ENCODE results near the gene PTPN11. TPM values are rescaled to one million over a fixed set of nuclear protein-coding genes. Genes with fewer than 3 reads are reported as not detected.

Gene PTPN11
- polyA plus RNA-seq, 1 donor (not counting 4 experiments of a cell fraction or from before 2014, with no cell fraction given): 95.3 TPM

DNA sequence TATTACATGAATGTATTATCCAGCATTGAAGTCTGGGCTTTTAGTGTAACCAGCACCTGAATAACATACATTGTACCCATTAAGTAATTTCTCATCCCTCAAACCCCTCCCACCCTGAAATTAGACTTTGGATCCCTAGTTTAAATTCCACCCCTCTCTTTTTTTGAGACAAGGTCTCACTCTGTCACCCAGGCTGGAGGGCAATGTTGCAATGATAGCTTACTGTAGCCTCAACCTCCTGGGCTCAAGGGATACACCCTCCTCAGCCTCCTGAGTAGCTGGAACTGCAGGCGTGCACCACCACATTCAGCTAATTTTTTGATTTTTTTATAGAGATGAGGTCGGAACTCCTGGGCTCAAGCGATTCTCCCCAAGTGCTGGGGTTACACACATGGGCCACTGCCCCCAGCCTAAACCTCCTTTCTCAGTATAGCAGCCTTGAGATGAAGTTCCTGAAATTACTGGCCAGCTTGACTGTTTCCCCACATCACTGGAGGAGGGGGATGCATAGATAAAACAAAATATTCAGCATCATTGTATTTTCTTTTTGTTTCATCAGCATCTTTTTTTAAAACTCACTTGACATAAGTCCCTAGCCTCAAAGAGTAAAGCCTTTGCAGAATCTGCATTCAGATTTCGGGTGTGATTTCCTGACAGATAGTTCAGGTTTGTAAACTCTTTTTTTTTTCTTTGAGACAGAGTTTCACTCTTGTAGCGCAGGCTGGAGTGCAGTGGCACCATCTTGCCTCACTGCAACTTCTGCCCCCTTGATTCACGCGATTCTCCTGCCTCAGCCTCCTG, 7.0 kb downstream of the PTPN11 start:
- peaks cover 5% of the 10 kb centered on the region for H4K20me1 ChIP-seq (ENCODE audit: control insufficient read depth, extremely low read depth, insufficient read depth, low read length)
- TF ChIP-seq EZH2 (IDR thresholded peaks at IDR 0.05; ENCODE audit: low read length): no peak
- no peak for TF ChIP-seq CTCF (optimal IDR thresholded peaks at IDR 0.05 in 1 of 3, IDR thresholded peaks at IDR 0.05 in 1 of 3, conservative IDR thresholded peaks at IDR 0.05 in 1 of 3; ENCODE audit: extremely low read depth in 1 of 3, insufficient read depth in 2 of 3, low read length in 3 of 3)
- no peaks in the 10 kb centered on the region for H3K9me1 ChIP-seq (ENCODE audit: control insufficient read depth, extremely low read depth, insufficient read depth, low read length)
- no peak overlapping the region for H3K4me2 ChIP-seq (ENCODE audit: control insufficient read depth, extremely low read depth, insufficient read depth, low read depth, low read length)
- H3K27ac ChIP-seq (ENCODE audit: control insufficient read depth, insufficient read depth, low read length): no peak overlapping the region
- peaks cover under 1 to 5% of the 10 kb centered on the region in 2 experiments for H3K36me3 ChIP-seq (ENCODE audit: control insufficient read depth in 2 of 2, extremely low read depth in 1 of 2, insufficient read depth in 2 of 2, low read length in 2 of 2)
- peaks cover 94% of the 10 kb centered on the region for H3K79me2 ChIP-seq (ENCODE audit: control insufficient read depth, insufficient read depth, low read length)
- no peak for FAIRE-seq
- H3K9me3 ChIP-seq (ENCODE audit: control insufficient read depth, low read depth, low read length): no peaks in the 10 kb centered on the region
- no peak for DNase-seq (ENCODE audit: low read depth, low spot score)
- dilution Hi-C loops (cut with MboI; ENCODE audit: extremely low pct_ligation_motif_present, low sequenced_read_pairs): no loop called here
- H3K9ac ChIP-seq (ENCODE audit: control insufficient read depth, extremely low read depth, insufficient read depth, low read length): no peak overlapping the region
- H2AFZ ChIP-seq (ENCODE audit: control insufficient read depth, low read length): no peak overlapping the region
- no peak overlapping the region for H3K4me3 ChIP-seq (ENCODE audit: control insufficient read depth in 2 of 3, extremely low read depth in 1 of 3, insufficient read depth in 2 of 3, low read depth in 1 of 3, low read length in 3 of 3)
- no peaks in the 10 kb centered on the region for H3K27me3 ChIP-seq (ENCODE audit: control insufficient read depth, extremely low read depth, insufficient read depth, low read length)
- H3K4me1 ChIP-seq (ENCODE audit: control insufficient read depth, extremely low read depth, insufficient read depth, low read length): peaks cover 2% of the 10 kb centered on the region

- no peaks in the 10 kb centered on the region for H3K27me3 ChIP-seq (ENCODE audit: control insufficient read depth, extremely low read depth, insufficient read depth, low read length)
- H3K9me1 ChIP-seq (ENCODE audit: control insufficient read depth, extremely low read depth, insufficient read depth, low read length): no peaks in the 10 kb centered on the region
- H3K27ac ChIP-seq (ENCODE audit: control insufficient read depth, insufficient read depth, low read length): no peak overlapping the region
- H3K36me3 ChIP-seq (ENCODE audit: control insufficient read depth in 2 of 2, extremely low read depth in 1 of 2, insufficient read depth in 2 of 2, low read length in 2 of 2): peaks cover 4 to 8% of the 10 kb centered on the region in 2 experiments
- H3K4me2 ChIP-seq (ENCODE audit: control insufficient read depth, extremely low read depth, insufficient read depth, low read depth, low read length): no peak overlapping the region
- no peak overlapping the region for H3K4me3 ChIP-seq (ENCODE audit: control insufficient read depth in 2 of 3, extremely low read depth in 1 of 3, insufficient read depth in 2 of 3, low read depth in 1 of 3, low read length in 3 of 3)
- no peak overlapping the region for H3K9ac ChIP-seq (ENCODE audit: control insufficient read depth, extremely low read depth, insufficient read depth, low read length)
- H3K79me2 ChIP-seq (ENCODE audit: control insufficient read depth, insufficient read depth, low read length): peaks cover 94% of the 10 kb centered on the region
- H4K20me1 ChIP-seq (ENCODE audit: control insufficient read depth, extremely low read depth, insufficient read depth, low read length): peaks cover 7% of the 10 kb centered on the region
- TF ChIP-seq CTCF (optimal IDR thresholded peaks at IDR 0.05 in 1 of 3, IDR thresholded peaks at IDR 0.05 in 1 of 3, conservative IDR thresholded peaks at IDR 0.05 in 1 of 3; ENCODE audit: extremely low read depth in 1 of 3, insufficient read depth in 2 of 3, low read length in 3 of 3): no peak
- no peak for TF ChIP-seq EZH2 (IDR thresholded peaks at IDR 0.05; ENCODE audit: low read length)
- dilution Hi-C loops (cut with MboI; ENCODE audit: extremely low pct_ligation_motif_present, low sequenced_read_pairs): no loop called here
- no peak for FAIRE-seq
- no peaks in the 10 kb centered on the region for H3K4me1 ChIP-seq (ENCODE audit: control insufficient read depth, extremely low read depth, insufficient read depth, low read length)
- H2AFZ ChIP-seq (ENCODE audit: control insufficient read depth, low read length): no peak overlapping the region
- no peaks in the 10 kb centered on the region for H3K9me3 ChIP-seq (ENCODE audit: control insufficient read depth, low read depth, low read length)
- DNase-seq (ENCODE audit: low read depth, low spot score): no peak
These were observed 9.0 kb downstream of the PTPN11 start for GRCh38 chr12:112427760-112428159.
